K562 (cell line): Measurements from ENCODE around the gene SMIM36.

Source experiments
- DNMT1 ChIP-seq: fragments of 450-650 bp; IDR thresholded peaks from 2 replicates; pipeline ENCODE4 v1.6.1; 2016; ENCODE audit warnings: antibody characterized with exemption, mild to moderate bottlenecking
- EZH2 ChIP-seq: IDR thresholded peaks from 2 replicates; pipeline ENCODE4 v1.6.1; 2012; ENCODE audit warnings: low read depth, mild to moderate bottlenecking, inconsistent platforms, low read length, borderline replicate concordance
- GABPA ChIP-seq: fragments of 200-800 bp; sonication (Bioruptor generic); conservative IDR thresholded peaks from 2 replicates; pipeline ENCODE4 v1.6.1; 2016; ENCODE audit warnings: low read depth, missing genetic modification characterization, missing compliant biosample characterization
- HDAC8 ChIP-seq: fragments of 450-650 bp; IDR thresholded peaks from 2 replicates; pipeline ENCODE4 v1.6.1; 2016; ENCODE audit warnings: mild to moderate bottlenecking, missing genetic modification characterization, moderate library complexity, missing compliant biosample characterization
- RHOXF2B ChIP-seq: fragments of 250-450 bp; sonication (Bioruptor Pico); conservative IDR thresholded peaks from 2 replicates; pipeline ENCODE4 v1.5.1; 2021
- SRSF9 ChIP-seq: fragments of 200-400 bp; formaldehyde crosslinking; IDR thresholded peaks from 2 replicates; pipeline ENCODE4 v1.6.1; 2017; ENCODE audit warnings: low read depth, low read length, borderline replicate concordance
- TRIM24 ChIP-seq, 2 experiments: fragments of 450-650 bp; IDR thresholded peaks; 2 replicates each; pipeline ENCODE4 v1.6.1; 2016
- ZNF184 ChIP-seq: sonication (generic); formaldehyde crosslinking; IDR thresholded peaks from 2 replicates; pipeline ENCODE4 v1.5.0; 2020; ENCODE audit warnings: missing genetic modification reagents
- TF ChIP-seq, protein P1 (sequence below), 3 experiments: IDR thresholded peaks in 2 of 3; conservative IDR thresholded peaks in 1 of 3; 2 replicates each; pipeline ENCODE4 v1.5.1; 2011 to 2012; ENCODE audit warnings: low read length in 3 of 3, mild to moderate bottlenecking in 3 of 3, control low read depth in 2 of 3, improper control_type of control experiment in 1 of 3, inconsistent platforms in 1 of 3, low read depth in 1 of 3, mixed read lengths in 1 of 3, moderate library complexity in 1 of 3; ENCODE audit not compliant: insufficient read depth in 2 of 3
- TF ChIP-seq, protein P2 (sequence below): fragments of 150-350 bp; IDR thresholded peaks from 2 replicates; pipeline ENCODE4 v1.6.1; 2014; ENCODE audit warnings: low read depth, mild to moderate bottlenecking, low read length, borderline replicate concordance

- TF ChIP-seq SRSF9 (no peak), ZNF184 (no peak), RHOXF2B (CRISPR knock-in tag) (no peak), DNMT1 (no peak), HDAC8 (no peak), GABPA (no peak), EZH2 (no peak), TRIM24 (IDR thresholded peaks at IDR 0.05) (no peak)
- TF ChIP-seq, protein P1, sequence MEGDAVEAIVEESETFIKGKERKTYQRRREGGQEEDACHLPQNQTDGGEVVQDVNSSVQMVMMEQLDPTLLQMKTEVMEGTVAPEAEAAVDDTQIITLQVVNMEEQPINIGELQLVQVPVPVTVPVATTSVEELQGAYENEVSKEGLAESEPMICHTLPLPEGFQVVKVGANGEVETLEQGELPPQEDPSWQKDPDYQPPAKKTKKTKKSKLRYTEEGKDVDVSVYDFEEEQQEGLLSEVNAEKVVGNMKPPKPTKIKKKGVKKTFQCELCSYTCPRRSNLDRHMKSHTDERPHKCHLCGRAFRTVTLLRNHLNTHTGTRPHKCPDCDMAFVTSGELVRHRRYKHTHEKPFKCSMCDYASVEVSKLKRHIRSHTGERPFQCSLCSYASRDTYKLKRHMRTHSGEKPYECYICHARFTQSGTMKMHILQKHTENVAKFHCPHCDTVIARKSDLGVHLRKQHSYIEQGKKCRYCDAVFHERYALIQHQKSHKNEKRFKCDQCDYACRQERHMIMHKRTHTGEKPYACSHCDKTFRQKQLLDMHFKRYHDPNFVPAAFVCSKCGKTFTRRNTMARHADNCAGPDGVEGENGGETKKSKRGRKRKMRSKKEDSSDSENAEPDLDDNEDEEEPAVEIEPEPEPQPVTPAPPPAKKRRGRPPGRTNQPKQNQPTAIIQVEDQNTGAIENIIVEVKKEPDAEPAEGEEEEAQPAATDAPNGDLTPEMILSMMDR (IDR thresholded peaks at IDR 0.05 in 2 of 3, conservative IDR thresholded peaks at IDR 0.05 in 1 of 3; ENCODE audit: insufficient read depth in 2 of 3, low read depth in 1 of 3, low read length in 3 of 3), result no peak
- TF ChIP-seq, protein P2, sequence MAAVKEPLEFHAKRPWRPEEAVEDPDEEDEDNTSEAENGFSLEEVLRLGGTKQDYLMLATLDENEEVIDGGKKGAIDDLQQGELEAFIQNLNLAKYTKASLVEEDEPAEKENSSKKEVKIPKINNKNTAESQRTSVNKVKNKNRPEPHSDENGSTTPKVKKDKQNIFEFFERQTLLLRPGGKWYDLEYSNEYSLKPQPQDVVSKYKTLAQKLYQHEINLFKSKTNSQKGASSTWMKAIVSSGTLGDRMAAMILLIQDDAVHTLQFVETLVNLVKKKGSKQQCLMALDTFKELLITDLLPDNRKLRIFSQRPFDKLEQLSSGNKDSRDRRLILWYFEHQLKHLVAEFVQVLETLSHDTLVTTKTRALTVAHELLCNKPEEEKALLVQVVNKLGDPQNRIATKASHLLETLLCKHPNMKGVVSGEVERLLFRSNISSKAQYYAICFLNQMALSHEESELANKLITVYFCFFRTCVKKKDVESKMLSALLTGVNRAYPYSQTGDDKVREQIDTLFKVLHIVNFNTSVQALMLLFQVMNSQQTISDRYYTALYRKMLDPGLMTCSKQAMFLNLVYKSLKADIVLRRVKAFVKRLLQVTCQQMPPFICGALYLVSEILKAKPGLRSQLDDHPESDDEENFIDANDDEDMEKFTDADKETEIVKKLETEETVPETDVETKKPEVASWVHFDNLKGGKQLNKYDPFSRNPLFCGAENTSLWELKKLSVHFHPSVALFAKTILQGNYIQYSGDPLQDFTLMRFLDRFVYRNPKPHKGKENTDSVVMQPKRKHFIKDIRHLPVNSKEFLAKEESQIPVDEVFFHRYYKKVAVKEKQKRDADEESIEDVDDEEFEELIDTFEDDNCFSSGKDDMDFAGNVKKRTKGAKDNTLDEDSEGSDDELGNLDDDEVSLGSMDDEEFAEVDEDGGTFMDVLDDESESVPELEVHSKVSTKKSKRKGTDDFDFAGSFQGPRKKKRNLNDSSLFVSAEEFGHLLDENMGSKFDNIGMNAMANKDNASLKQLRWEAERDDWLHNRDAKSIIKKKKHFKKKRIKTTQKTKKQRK, result no peak
Observed at GRCh38 chr17:55462711-55463110, 48.5 kb downstream of the SMIM36 start.
